Loucy (cell line): Measurements from ENCODE around the gene RPA1.

ENCODE experiments used
- H2AFZ ChIP-seq: fragments of 200-600 bp; sonication (generic); 2 replicates; pipeline ENCODE4 v1.6.0; 2016; ENCODE audit warnings: antibody characterized with exemption, mild to moderate bottlenecking, low read length, moderate library complexity
- H3F3A ChIP-seq: fragments of 200-600 bp; 2 replicates; pipeline ENCODE4 v1.6.0; 2016; ENCODE audit warnings: antibody characterized with exemption, low read depth, mild to moderate bottlenecking
- H3K27me3 ChIP-seq: fragments of 200-600 bp; sonication (generic); 2 replicates; pipeline ENCODE4 v1.6.1; 2014; ENCODE audit warnings: low read length, mild to moderate bottlenecking; ENCODE audit not compliant: insufficient read depth, poor library complexity, severe bottlenecking
- H3K36me3 ChIP-seq: fragments of 200-600 bp; sonication (generic); 2 replicates; pipeline ENCODE4 v1.6.1; 2016; ENCODE audit warnings: low read length; ENCODE audit not compliant: insufficient read depth
- H3K4me1 ChIP-seq: fragments of 200-600 bp; sonication (generic); 2 replicates; pipeline ENCODE4 v1.5.1; 2014; ENCODE audit warnings: low read length, mild to moderate bottlenecking; ENCODE audit not compliant: insufficient read depth, poor library complexity, severe bottlenecking
- H3K4me2 ChIP-seq: fragments of 200-600 bp; sonication (generic); 2 replicates; pipeline ENCODE4 v1.6.0; 2014; ENCODE audit warnings: antibody characterized with exemption, low read length, low read depth, mild to moderate bottlenecking; ENCODE audit not compliant: poor library complexity, severe bottlenecking
- H3K4me3 ChIP-seq: fragments of 200-600 bp; sonication (generic); 2 replicates; pipeline ENCODE4 v1.5.1; 2014; ENCODE audit warnings: low read length, mild to moderate bottlenecking, mixed read lengths; ENCODE audit not compliant: poor library complexity, severe bottlenecking
- H3K79me2 ChIP-seq: fragments of 200-600 bp; sonication (generic); 2 replicates; pipeline ENCODE4 v1.6.1; 2014; ENCODE audit warnings: low read length; ENCODE audit not compliant: insufficient read depth
- H3K9ac ChIP-seq: fragments of 200-600 bp; sonication (generic); 2 replicates; pipeline ENCODE4 v1.6.0; 2014; ENCODE audit warnings: mild to moderate bottlenecking, low read depth, low read length, moderate library complexity; ENCODE audit not compliant: poor library complexity, severe bottlenecking
- H3K9me2 ChIP-seq: fragments of 200-600 bp; sonication (generic); replicated peaks from 2 replicates; pipeline ENCODE4 v1.6.1; 2016; ENCODE audit warnings: low read depth, low read length, mixed read lengths
- H3K9me3 ChIP-seq: fragments of 200-600 bp; sonication (generic); 2 replicates; pipeline ENCODE4 v1.6.1; 2014; ENCODE audit warnings: mild to moderate bottlenecking, antibody characterized with exemption, low read length, low read depth; ENCODE audit not compliant: insufficient read depth
- H4K20me1 ChIP-seq: fragments of 200-600 bp; sonication (generic); 2 replicates; pipeline ENCODE4 v1.6.0; 2014; ENCODE audit warnings: antibody characterized with exemption, low read length, mild to moderate bottlenecking; ENCODE audit not compliant: insufficient read depth, poor library complexity, severe bottlenecking
- CTCF ChIP-seq: fragments of 200-600 bp; sonication (generic); conservative IDR thresholded peaks from 2 replicates; pipeline ENCODE4 v1.5.1; 2014; ENCODE audit warnings: mild to moderate bottlenecking, antibody characterized with exemption, low read length
- EZH2phosphoT487 ChIP-seq: fragments of 200-600 bp; IDR thresholded peaks from 2 replicates; pipeline ENCODE4 v1.6.1; 2018; ENCODE audit warnings: antibody characterized with exemption, mild to moderate bottlenecking, moderate library complexity, borderline replicate concordance

RPA1 gene

GRCh38 chr17:1865252-1866037 lies 35.6 kb downstream of the RPA1 start:
- peaks cover 6% of the 10 kb centered on the region; the same call in 1 of the 2 replicates for H3K36me3 ChIP-seq
- H2AFZ ChIP-seq = no peak overlapping the region
- TF ChIP-seq CTCF (peak; percentile 70), EZH2phosphoT487 (no peak)

GRCh38 chr17:1867307-1867706 lies 37.5 kb downstream of the RPA1 start:
- TF ChIP-seq EZH2phosphoT487 (no peak), CTCF (no peak)
- Histone ChIP-seq H4K20me1 (peaks cover 19% of the 10 kb centered on the region), H3K27me3 (no peaks in the 10 kb centered on the region), H3K4me2 (no peak overlapping the region), H3K36me3 (peaks cover 2% of the 10 kb centered on the region; the same call in 1 of the 2 replicates), H3K4me3 (no peak overlapping the region), H3K79me2 (no peaks in the 10 kb centered on the region; the same call in 1 of the 2 replicates), H2AFZ (no peak overlapping the region), H3K9me2 (no peaks in the 10 kb centered on the region), H3K4me1 (peaks cover 25% of the 10 kb centered on the region), H3F3A (peaks cover 5% of the 10 kb centered on the region; the same call in 1 of the 2 replicates), H3K9ac (no peak overlapping the region), H3K9me3 (no peaks in the 10 kb centered on the region)

More at GRCh38 chr17:1865252-1866037, 35.6 kb downstream of the RPA1 start:
- H3K9me2 ChIP-seq = no peaks in the 10 kb centered on the region
- no peak overlapping the region for H3K4me2 ChIP-seq
- no peak overlapping the region for H3K4me3 ChIP-seq
- no peaks in the 10 kb centered on the region for H3K9me3 ChIP-seq
- no peaks in the 10 kb centered on the region for H3K79me2 ChIP-seq
- peaks cover 9% of the 10 kb centered on the region for H3K4me1 ChIP-seq
- H4K20me1 ChIP-seq = peaks cover 12% of the 10 kb centered on the region
- H3K9ac ChIP-seq = no peak overlapping the region
- no peaks in the 10 kb centered on the region for H3K27me3 ChIP-seq
- H3F3A ChIP-seq = peaks cover 2% of the 10 kb centered on the region; the same call in 1 of the 2 replicates

GRCh38 chr17:1868090-1868489 lies 38.3 kb downstream of the RPA1 start:
- no peaks in the 10 kb centered on the region for H3K9me2 ChIP-seq
- H2AFZ ChIP-seq = no peak overlapping the region
- no peak for TF ChIP-seq CTCF
- TF ChIP-seq EZH2phosphoT487 = no peak
- no peak overlapping the region for H3K4me3 ChIP-seq
- H3K27me3 ChIP-seq = no peaks in the 10 kb centered on the region
- H4K20me1 ChIP-seq = peaks cover 19% of the 10 kb centered on the region
- no peaks in the 10 kb centered on the region; the same call in 1 of the 2 replicates for H3K79me2 ChIP-seq
- no peak overlapping the region for H3K9ac ChIP-seq
- peaks cover 5% of the 10 kb centered on the region; the same call in 1 of the 2 replicates for H3F3A ChIP-seq
- H3K4me1 ChIP-seq = peaks cover 25% of the 10 kb centered on the region
- peaks cover 7% of the 10 kb centered on the region for H3K36me3 ChIP-seq
- H3K4me2 ChIP-seq = no peak overlapping the region
- no peaks in the 10 kb centered on the region for H3K9me3 ChIP-seq
